HG02981 (cell line): Measurements from ENCODE around the gene MRGPRG.
"Not testable (repeated sequence)": the region's sequence is repeated elsewhere in the genome, so short reads cannot be mapped to it uniquely, and the experiment has no call there.

Experiments used
- ATAC-seq: cut with Tn5 transposase; IDR thresholded peaks from one replicate; pipeline ENCODE4 v1.9.1; 2021; ENCODE audit warnings: mild to moderate bottlenecking, moderate library complexity; ENCODE audit not compliant: unreplicated experiment

The MRGPRG gene

GRCh38 chr11:3218483-3219280 is at the start of gene MRGPRG:
Gene MRGPRG (minus strand): TSS chr11:3218813. CDS start chr11:3218813, 0 bp downstream.
- ATAC-seq, result no peak

DNA sequence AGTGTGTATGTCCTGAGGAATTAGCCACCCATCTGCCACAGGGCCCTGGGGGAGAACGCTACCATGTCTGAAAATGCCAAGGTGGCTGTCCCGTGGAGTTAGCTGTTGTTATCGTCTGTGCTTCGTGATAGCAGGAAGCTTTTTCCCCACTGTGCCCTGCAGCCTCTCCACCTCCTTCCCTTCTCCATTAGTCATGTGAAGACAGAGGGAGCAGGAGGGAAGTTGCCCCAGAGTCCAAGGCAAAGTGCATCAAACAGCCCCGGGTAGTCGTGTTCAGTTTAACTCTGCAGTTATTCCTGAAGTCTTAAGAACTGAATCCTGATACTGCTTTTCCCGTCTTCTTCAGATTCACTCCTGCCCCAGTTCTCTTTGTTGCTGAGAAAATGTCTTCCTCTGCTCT is 43.9 kb upstream of the MRGPRG start:
- not testable (repeated sequence) for ATAC-seq

- ATAC-seq, result not testable (repeated sequence)
Measured at GRCh38 chr11:3261831-3262230, 43.2 kb upstream of the MRGPRG start.

DNA sequence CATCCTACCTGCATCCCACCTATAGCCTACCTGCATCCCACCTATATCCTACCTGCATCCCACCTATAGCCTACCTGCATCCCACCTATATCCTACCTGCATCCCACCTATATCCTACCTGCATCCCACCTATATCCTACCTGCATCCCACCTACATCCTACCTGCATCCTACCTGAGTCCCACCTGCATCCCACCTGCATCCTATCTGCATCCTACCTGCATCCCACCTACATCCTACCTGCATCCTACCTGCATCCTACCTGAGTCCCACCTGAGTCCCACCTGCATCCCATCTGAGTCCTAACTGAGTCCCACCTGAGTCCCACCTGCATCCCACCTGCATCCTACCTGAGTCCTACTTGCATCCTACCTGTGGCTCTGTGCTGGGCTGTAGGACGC is 38.9 kb upstream of the MRGPRG start:
- ATAC-seq, result not testable (repeated sequence)

DNA sequence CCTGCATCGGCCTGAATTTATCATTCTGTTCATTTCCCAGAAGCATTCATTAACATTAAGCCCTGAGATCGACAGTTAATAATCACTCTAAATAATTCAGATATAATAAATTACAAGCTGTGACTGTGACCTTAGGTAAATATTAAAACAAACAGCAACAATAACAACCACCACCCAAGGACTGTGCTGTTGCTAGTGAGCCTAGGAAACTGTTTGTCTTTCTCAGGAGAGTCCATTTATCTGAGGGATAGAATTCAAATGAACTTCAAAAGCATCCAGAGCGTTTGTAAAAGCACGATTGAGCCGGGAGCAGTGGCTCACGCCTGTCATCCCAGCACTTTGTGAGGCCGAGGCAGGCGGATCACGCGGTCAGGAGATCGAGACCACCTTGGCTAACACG is 36.6 kb upstream of the MRGPRG start:
- not testable (repeated sequence) for ATAC-seq

GRCh38 chr11:3254773-3255172 is 36.2 kb upstream of the MRGPRG start:
- not testable (repeated sequence) for ATAC-seq

GRCh38 chr11:3245071-3245470 is 26.5 kb upstream of the MRGPRG start:
- no peak for ATAC-seq

- ATAC-seq, result no peak
Measured at GRCh38 chr11:3243880-3244279, 25.3 kb upstream of the MRGPRG start.

GRCh38 chr11:3237119-3237518 is 18.5 kb upstream of the MRGPRG start:
- no peak for ATAC-seq

- ATAC-seq, result no peak
Measured at GRCh38 chr11:3234846-3235245, 16.2 kb upstream of the MRGPRG start.

GRCh38 chr11:3232956-3233355 is 14.3 kb upstream of the MRGPRG start:
- ATAC-seq, result no peak

- ATAC-seq, result no peak
Measured at GRCh38 chr11:3231851-3232744, 13.5 kb upstream of the MRGPRG start, which contains the start of gene MRGPRE. Gene MRGPRE (minus strand): TSS chr11:3232417. CDS start chr11:3228799, 3,618 bp downstream.

- no peak for ATAC-seq
Measured at GRCh38 chr11:3231550-3231850, 12.9 kb upstream of the MRGPRG start.

GRCh38 chr11:3230636-3231549 is 12.3 kb upstream of the MRGPRG start:
- no peak for ATAC-seq

GRCh38 chr11:3229673-3230630 is 11.3 kb upstream of the MRGPRG start:
- ATAC-seq, result no peak

DNA sequence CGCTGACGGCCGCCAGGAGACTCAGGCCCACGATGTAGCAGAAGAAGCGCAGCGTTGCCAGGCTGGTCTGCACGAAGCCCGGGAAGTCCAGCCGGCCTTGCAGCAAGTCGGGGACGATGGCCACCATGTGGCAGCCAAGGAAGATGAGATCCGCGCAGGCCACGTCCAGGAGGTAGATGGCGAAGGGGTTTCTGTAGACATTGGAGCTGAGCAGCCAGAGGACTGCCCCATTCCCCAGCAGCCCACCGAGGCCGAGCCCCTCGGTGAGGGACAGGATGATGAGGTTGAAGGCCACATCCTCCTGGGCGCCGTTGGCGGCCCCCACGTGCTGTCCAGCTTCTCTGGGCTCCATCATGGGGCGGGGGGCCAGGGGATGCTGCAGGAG is 9.8 kb upstream of the MRGPRG start:
- ATAC-seq, result no peak

DNA sequence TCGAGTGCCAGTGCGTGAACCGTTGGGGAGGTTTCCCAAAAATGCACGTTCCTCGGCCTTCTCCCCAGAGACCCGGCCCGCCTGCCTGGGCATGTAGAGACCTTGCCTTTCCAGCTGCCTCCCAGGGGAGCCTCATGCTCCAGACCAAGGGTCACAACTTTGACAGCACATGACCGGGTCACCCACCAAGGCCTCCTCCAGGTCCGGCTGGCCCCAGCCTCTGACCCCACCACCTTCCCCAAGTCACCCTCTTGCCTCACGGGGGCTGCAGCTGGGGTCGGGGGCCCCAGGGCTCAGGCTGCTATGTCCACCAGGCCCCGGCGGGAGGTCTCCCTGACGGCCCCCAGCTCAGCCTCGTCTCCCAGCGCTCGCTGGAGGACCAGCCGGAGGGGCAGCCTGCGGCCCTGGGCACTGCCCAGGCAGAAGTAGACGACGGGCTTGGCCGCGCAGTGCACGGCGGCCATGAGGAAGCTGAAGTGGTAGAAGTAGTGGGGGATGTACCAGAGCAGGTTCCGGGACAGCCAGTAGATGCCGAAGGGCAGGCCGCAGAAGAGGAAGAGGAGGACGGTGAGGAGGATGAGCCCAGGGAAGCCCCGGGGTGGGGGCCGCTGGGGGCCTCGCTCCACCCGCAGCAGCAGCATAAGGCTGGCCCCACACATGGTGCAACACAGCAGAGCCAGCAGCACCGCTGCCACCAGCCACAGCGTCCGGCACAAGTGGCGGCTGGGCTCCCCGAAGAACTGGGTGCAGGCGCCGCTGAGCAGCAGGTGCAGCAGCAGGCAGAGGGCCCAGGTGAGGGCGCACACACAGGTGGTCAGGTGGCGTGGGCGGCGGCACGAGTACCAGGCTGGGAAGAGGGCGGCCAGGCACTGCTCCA is 9.2 kb upstream of the MRGPRG start:
- ATAC-seq, result no peak

GRCh38 chr11:3226846-3227567 is 8.4 kb upstream of the MRGPRG start:
- ATAC-seq, result no peak
